Endothelial cell (in vitro differentiated cells): Measurements from ENCODE around the gene CCDC92B. TPM values are rescaled to one million over a fixed set of nuclear protein-coding genes. Genes with fewer than 3 reads are reported as not detected.

ENCODE experiments used
- DNase-seq: peaks from one replicate; pipeline ENCODE4 v3.0.0; 2021; ENCODE audit warnings: low spot score
- H3K27ac Mint-ChIP-seq: one replicate; pipeline ENCODE4 v1.8.0; 2021; ENCODE audit warnings: mixed read lengths, inconsistent platforms; ENCODE audit not compliant: unreplicated experiment
- H3K27me3 Mint-ChIP-seq: one replicate; pipeline ENCODE4 v1.8.0; 2021; ENCODE audit warnings: mild to moderate bottlenecking, moderate library complexity, mixed read lengths, inconsistent platforms; ENCODE audit not compliant: unreplicated experiment
- H3K36me3 Mint-ChIP-seq: one replicate; pipeline ENCODE4 v1.8.0; 2021; ENCODE audit warnings: mild to moderate bottlenecking, low read depth, mixed read lengths, inconsistent platforms; ENCODE audit not compliant: unreplicated experiment
- H3K4me1 Mint-ChIP-seq: one replicate; pipeline ENCODE4 v1.8.0; 2021; ENCODE audit warnings: mild to moderate bottlenecking, mixed read lengths, inconsistent platforms; ENCODE audit not compliant: unreplicated experiment
- H3K4me3 Mint-ChIP-seq: one replicate; pipeline ENCODE4 v1.8.0; 2021; ENCODE audit warnings: mild to moderate bottlenecking, mixed read lengths, inconsistent platforms; ENCODE audit not compliant: unreplicated experiment
- H3K9me3 Mint-ChIP-seq: one replicate; pipeline ENCODE4 v1.8.0; 2021; ENCODE audit warnings: mixed read lengths, inconsistent platforms; ENCODE audit not compliant: unreplicated experiment
- CTCF ChIP-seq: fragments of 200-600 bp; sonication (generic); IDR thresholded peaks from one replicate; pipeline ENCODE4 v1.5.0; 2021; ENCODE audit warnings: antibody characterized with exemption; ENCODE audit not compliant: unreplicated experiment
- total RNA-seq: library from RNA; stranded (reverse); fragmentation: NEBNext Ultra II Directional; extraction: Animal tissue kit (Norgen Biotek cat#: 25700); gene quantifications from one replicate; pipeline ENCODE4 v1.2.1, GENCODE V29; 2021; ENCODE audit not compliant: unreplicated experiment

CCDC92B gene
- total RNA-seq, 1 donor from 2014 or later, result 1.9 TPM

GRCh38 chr17:2710071-2710802, 39.2 kb downstream of the CCDC92B start:
- H3K27me3 Mint-ChIP-seq, result peaks cover 12% of the 10 kb centered on the region
- H3K36me3 Mint-ChIP-seq, result peaks cover 4% of the 10 kb centered on the region
- TF ChIP-seq CTCF, result no peak

GRCh38 chr17:2709183-2709661, 40.2 kb downstream of the CCDC92B start:
- DNase-seq, result no peak
- H3K4me1 Mint-ChIP-seq, result peaks cover 22% of the 10 kb centered on the region
- no peak for TF ChIP-seq CTCF

More at GRCh38 chr17:2710071-2710802, 39.2 kb downstream of the CCDC92B start:
- no peak for DNase-seq
- no peak overlapping the region for H3K27ac Mint-ChIP-seq
- peak overlapping the region; percentile 91 for H3K4me3 Mint-ChIP-seq
- peaks cover 22% of the 10 kb centered on the region for H3K4me1 Mint-ChIP-seq
- no peaks in the 10 kb centered on the region for H3K9me3 Mint-ChIP-seq

GRCh38 chr17:2708585-2709182, 40.8 kb downstream of the CCDC92B start:
- no peak for TF ChIP-seq CTCF
- Mint-ChIP-seq H3K27ac (no peak overlapping the region), H3K4me1 (peaks cover 22% of the 10 kb centered on the region)

More at GRCh38 chr17:2709183-2709661, 40.2 kb downstream of the CCDC92B start:
- no peak overlapping the region for H3K4me3 Mint-ChIP-seq
- H3K27ac Mint-ChIP-seq, result no peak overlapping the region
- H3K9me3 Mint-ChIP-seq, result no peaks in the 10 kb centered on the region
- peaks cover 13% of the 10 kb centered on the region for H3K27me3 Mint-ChIP-seq
- peaks cover 4% of the 10 kb centered on the region for H3K36me3 Mint-ChIP-seq

GRCh38 chr17:2707721-2708584, 41.5 kb downstream of the CCDC92B start:
- Mint-ChIP-seq H3K27ac (no peak overlapping the region), H3K9me3 (no peaks in the 10 kb centered on the region), H3K4me3 (no peak overlapping the region), H3K4me1 (peaks cover 22% of the 10 kb centered on the region), H3K36me3 (peaks cover 4% of the 10 kb centered on the region), H3K27me3 (peaks cover 15% of the 10 kb centered on the region)
- peak; percentile 39 for TF ChIP-seq CTCF
- DNase-seq, result no peak

More at GRCh38 chr17:2708585-2709182, 40.8 kb downstream of the CCDC92B start:
- peaks cover 15% of the 10 kb centered on the region for H3K27me3 Mint-ChIP-seq
- DNase-seq, result no peak
- peaks cover 4% of the 10 kb centered on the region for H3K36me3 Mint-ChIP-seq
- H3K9me3 Mint-ChIP-seq, result no peaks in the 10 kb centered on the region
- no peak overlapping the region for H3K4me3 Mint-ChIP-seq
